H1 (cell line): ENCODE measurements around the gene RSBN1. TPM values are rescaled to one million over a fixed set of nuclear protein-coding genes. Genes with fewer than 3 reads are reported as not detected.

ENCODE experiments used
- CTCF ChIA-PET: fragments of 300-600 bp; sonication (Branson Sonifier 250); formaldehyde crosslinking; loops from one replicate; lab custom pipeline; 2021; ENCODE audit not compliant: partially characterized antibody; lab: Charles Lee
- POLR2A ChIA-PET: fragments of 300-600 bp; sonication (Branson Sonifier 250); formaldehyde crosslinking; loops from one replicate; lab custom pipeline; 2021; ENCODE audit warnings: inconsistent platforms; ENCODE audit not compliant: partially characterized antibody; lab: Charles Lee
- DNase-seq, 2 experiments: peaks; one replicate each; pipeline versions ENCODE4 v3.0.0 to v3.0.0-alpha.2; 2010 to 2022; ENCODE audit warnings: low spot score in 2 of 2, low read depth in 1 of 2, mixed read lengths in 1 of 2
- FAIRE-seq: peaks from 2 replicates; lab custom pipeline; 2011; peaks lifted over from hg19 to GRCh38; lab: Jason Lieb, UNC
- H2AFZ ChIP-seq: 2 replicates; pipeline ENCODE4 v1.8.1; 2012; ENCODE audit warnings: low read length, inconsistent platforms
- H2AK5ac ChIP-seq: 2 replicates; pipeline ENCODE4 v1.6.1; 2013; ENCODE audit warnings: low read depth, low read length
- H2BK120ac ChIP-seq: replicated peaks from 2 replicates; pipeline ENCODE3; 2013; ENCODE audit warnings: low read depth, low read length, inconsistent platforms
- H2BK12ac ChIP-seq: 2 replicates; pipeline ENCODE4 v1.6.1; 2013; ENCODE audit warnings: low read depth, low read length
- H2BK15ac ChIP-seq: 2 replicates; pipeline ENCODE4 v1.6.1; 2013; ENCODE audit warnings: low read length
- H2BK20ac ChIP-seq: 2 replicates; pipeline ENCODE4 v1.6.1; 2013; ENCODE audit warnings: low read length
- H2BK5ac ChIP-seq: 2 replicates; pipeline ENCODE4 v1.6.1; 2013; ENCODE audit warnings: low read depth, low read length
- H3K14ac ChIP-seq: 2 replicates; pipeline ENCODE4 v1.6.1; 2013; ENCODE audit warnings: inconsistent platforms; ENCODE audit not compliant: insufficient read length
- H3K18ac ChIP-seq: 2 replicates; pipeline ENCODE4 v1.6.1; 2013; ENCODE audit warnings: low read length; ENCODE audit errors: extremely low read depth
- H3K23ac ChIP-seq: 2 replicates; pipeline ENCODE4 v1.6.1; 2013; ENCODE audit warnings: inconsistent platforms; ENCODE audit not compliant: insufficient read length
- H3K23me2 ChIP-seq: 2 replicates; pipeline ENCODE4 v1.6.1; 2013; ENCODE audit warnings: low read depth, low read length
- H3K27ac ChIP-seq: 2 replicates; pipeline ENCODE4 v1.6.1; 2011; ENCODE audit warnings: low read depth, low read length, inconsistent platforms
- H3K27me3 ChIP-seq, 4 experiments: replicated peaks in 1 of 4; 1 replicate in 1 of 4; 2 replicates in 3 of 4; pipeline versions ENCODE4 v1.6.1 to v1.8.1; 2011 to 2013; ENCODE audit warnings: low read length in 3 of 4, mild to moderate bottlenecking in 3 of 4, inconsistent platforms in 2 of 4, mixed read lengths in 2 of 4, moderate library complexity in 1 of 4; ENCODE audit not compliant: control insufficient read depth in 3 of 4, insufficient read depth in 3 of 4; ENCODE audit errors: extremely low read depth in 1 of 4
- H3K36me3 ChIP-seq, 4 experiments: 2 replicates each; pipeline versions ENCODE4 v1.6.1 to v1.8.1; 2011 to 2013; ENCODE audit warnings: mild to moderate bottlenecking in 4 of 4, low read length in 3 of 4, moderate library complexity in 2 of 4, control low read depth in 1 of 4, inconsistent platforms in 1 of 4; ENCODE audit not compliant: insufficient read depth in 4 of 4, control insufficient read depth in 2 of 4
- H3K4ac ChIP-seq: replicated peaks from 2 replicates; pipeline ENCODE3; 2013; ENCODE audit warnings: low read length, low read depth, mixed read lengths, inconsistent platforms; ENCODE audit not compliant: insufficient read length
- H3K4me1 ChIP-seq, 4 experiments: replicated peaks in 1 of 4; 1 replicate in 1 of 4; 2 replicates in 3 of 4; pipeline versions ENCODE4 v1.6.1 to v1.8.1; 2011 to 2013; ENCODE audit warnings: low read length in 3 of 4, inconsistent platforms in 2 of 4, mixed read lengths in 1 of 4; ENCODE audit not compliant: insufficient read depth in 4 of 4, control insufficient read depth in 3 of 4
- H3K4me2 ChIP-seq, 2 experiments: 2 replicates each; pipeline versions ENCODE4 v1.6.1 to v1.8.1; 2011 to 2013; ENCODE audit warnings: low read depth in 2 of 2, low read length in 2 of 2, control low read depth in 1 of 2, inconsistent platforms in 1 of 2, mild to moderate bottlenecking in 1 of 2; ENCODE audit not compliant: insufficient read depth in 1 of 2
- H3K4me3 ChIP-seq, 4 experiments: fragments of 200-600, 300-600 bp in 1 of 4; sonication (generic), shearing (Covaris generic), sonication (Bioruptor Twin) in 1 of 4; 2 replicates each; pipeline versions ENCODE4 v1.5.1 to v1.8.1; 2011 to 2016; ENCODE audit warnings: low read length in 4 of 4, low read depth in 3 of 4, control low read depth in 2 of 4, inconsistent platforms in 2 of 4, mild to moderate bottlenecking in 2 of 4, mixed read lengths in 1 of 4, moderate library complexity in 1 of 4; ENCODE audit not compliant: insufficient read depth in 2 of 4; ENCODE audit errors: extremely low read depth in 1 of 4
- H3K56ac ChIP-seq: replicated peaks from 2 replicates; pipeline ENCODE3; 2013; ENCODE audit warnings: low read depth, mild to moderate bottlenecking, mixed read lengths, low read length, inconsistent platforms; ENCODE audit not compliant: insufficient read length
- H3K79me1 ChIP-seq: 2 replicates; pipeline ENCODE4 v1.6.1; 2013; ENCODE audit warnings: low read depth, low read length, control low read depth
- H3K79me2 ChIP-seq, 2 experiments: 2 replicates each; pipeline versions ENCODE4 v1.6.1 to v1.8.1; 2012 to 2013; ENCODE audit warnings: low read length in 2 of 2, mild to moderate bottlenecking in 2 of 2, inconsistent platforms in 1 of 2; ENCODE audit not compliant: insufficient read depth in 2 of 2, control insufficient read depth in 1 of 2
- H3K9ac ChIP-seq, 4 experiments: replicated peaks in 1 of 4; 1 replicate in 1 of 4; 2 replicates in 3 of 4; pipeline versions ENCODE4 v1.6.1 to v1.8.1; 2011 to 2013; ENCODE audit warnings: low read depth in 3 of 4, low read length in 3 of 4, control low read depth in 2 of 4, mild to moderate bottlenecking in 2 of 4, moderate library complexity in 2 of 4, inconsistent platforms in 1 of 4; ENCODE audit errors: extremely low read depth in 1 of 4
- H3K9me3 ChIP-seq, 2 experiments: 2 replicates each; pipeline versions ENCODE4 v1.6.1 to v1.8.1; 2012 to 2013; ENCODE audit warnings: mild to moderate bottlenecking in 2 of 2, moderate library complexity in 2 of 2, control low read depth in 1 of 2, inconsistent platforms in 1 of 2, low read depth in 1 of 2, low read length in 1 of 2, mixed read lengths in 1 of 2; ENCODE audit not compliant: insufficient read depth in 2 of 2
- H4K20me1 ChIP-seq, 2 experiments: replicated peaks in 1 of 2; 2 replicates each; pipeline versions ENCODE3 to v1.8.1; 2011 to 2013; ENCODE audit warnings: inconsistent platforms in 2 of 2, low read length in 2 of 2, mild to moderate bottlenecking in 1 of 2; ENCODE audit not compliant: insufficient read depth in 2 of 2, control insufficient read depth in 1 of 2
- H4K5ac ChIP-seq: 2 replicates; pipeline ENCODE4 v1.6.1; 2013; ENCODE audit warnings: low read length, low read depth, mixed read lengths, inconsistent platforms; ENCODE audit not compliant: insufficient read length
- H4K8ac ChIP-seq: 2 replicates; pipeline ENCODE4 v1.8.0; 2013; ENCODE audit warnings: mild to moderate bottlenecking, moderate library complexity, low read length, inconsistent platforms; ENCODE audit not compliant: insufficient read depth; ENCODE audit errors: extremely low read depth
- H4K91ac ChIP-seq: replicated peaks from 2 replicates; pipeline ENCODE3; 2013; ENCODE audit warnings: low read length, mixed read lengths, inconsistent platforms; ENCODE audit not compliant: insufficient read length
- ATF3 ChIP-seq: IDR thresholded peaks from 2 replicates; pipeline ENCODE4 v1.6.1; 2011; ENCODE audit warnings: low read depth, mild to moderate bottlenecking, low read length; ENCODE audit not compliant: insufficient read depth
- BACH1 ChIP-seq: IDR thresholded peaks from 2 replicates; pipeline ENCODE4 v1.6.1; 2012; ENCODE audit warnings: low read length, improper control_type of control experiment
- BCL11A ChIP-seq, 2 experiments: IDR thresholded peaks; one replicate each; pipeline ENCODE4 v1.6.1; 2011; ENCODE audit warnings: low read depth in 2 of 2, low read length in 2 of 2, mild to moderate bottlenecking in 2 of 2
- BRCA1 ChIP-seq: IDR thresholded peaks from 2 replicates; pipeline ENCODE4 v1.6.1; 2012; ENCODE audit warnings: low read depth, low read length, improper control_type of control experiment
- CBX5 ChIP-seq: fragments of 300-800, 300-1000 bp; sonication (generic); IDR thresholded peaks from 2 replicates; pipeline ENCODE4 v1.7.1; 2016; ENCODE audit warnings: antibody characterized with exemption, low read length, low read depth
- JUN ChIP-seq: IDR thresholded peaks from 2 replicates; pipeline ENCODE4 v1.6.1; 2011; ENCODE audit warnings: low read depth, mild to moderate bottlenecking, improper control_type of control experiment, low read length
- JUND ChIP-seq: IDR thresholded peaks from 2 replicates; pipeline ENCODE4 v1.6.1; 2011; ENCODE audit warnings: mild to moderate bottlenecking, improper control_type of control experiment, low read length
- KDM1A ChIP-seq: fragments of 200-600, 300-600 bp; sonication (generic); IDR thresholded peaks from 2 replicates; pipeline ENCODE4 v1.7.1; 2016; ENCODE audit warnings: mild to moderate bottlenecking, low read length, borderline replicate concordance
- MAFK ChIP-seq: IDR thresholded peaks from 2 replicates; pipeline ENCODE4 v1.6.1; 2012; ENCODE audit warnings: low read depth, mild to moderate bottlenecking, improper control_type of control experiment, low read length
- SP4 ChIP-seq: IDR thresholded peaks from 2 replicates; pipeline ENCODE4 v1.6.1; 2012; ENCODE audit warnings: low read length, inconsistent platforms
- SRF ChIP-seq: IDR thresholded peaks from 2 replicates; pipeline ENCODE4 v1.6.1; 2011; ENCODE audit warnings: mild to moderate bottlenecking, low read depth, low read length, moderate library complexity
- TAF7 ChIP-seq: optimal IDR thresholded peaks from 2 replicates; pipeline ENCODE3; 2011; ENCODE audit warnings: low read depth, mild to moderate bottlenecking, inconsistent platforms, low read length, moderate library complexity, borderline replicate concordance
- TBP ChIP-seq: IDR thresholded peaks from 2 replicates; pipeline ENCODE4 v1.6.1; 2011; ENCODE audit warnings: low read depth, low read length, improper control_type of control experiment
- WGBS, 2 experiments: shearing (Covaris generic) in 1 of 2; methylation state at CpG; one replicate each; pipeline versions ENCODE4 v1.1.6 to v1.1.7; 2013 to 2015; ENCODE audit warnings: low lambda C conversion rate in 2 of 2, mixed read lengths in 2 of 2, inconsistent platforms in 1 of 2, low coverage in 1 of 2, missing lambda C conversion rate in 1 of 2; ENCODE audit not compliant: insufficient replicate concordance in 2 of 2, insufficient coverage in 1 of 2, insufficient read length in 1 of 2; ENCODE audit errors: extremely low coverage in 1 of 2, missing lambda C conversion rate in 1 of 2; 5-methylcytosine and 5-hydroxymethylcytosine counted together
- polyA plus RNA-seq, 7 experiments: library from polyadenylated mRNA; depleted of rRNA in 3 of 7; stranded (reverse) in 5 of 7; unstranded in 2 of 7; fragments of >200 nt in 5 of 7; fragments of 200-250 nt in 2 of 7; gene quantifications; 1 replicate in 5 of 7; 2 replicates in 1 of 7; 4 replicates in 1 of 7; pipeline versions ENCODE4 v1.2.1 to v1.2.3, GENCODE V29; 2011 to 2013; ENCODE audit warnings: missing spikeins in 2 of 7, mixed read lengths in 2 of 7
- total RNA-seq: library from RNA; stranded (reverse); fragmentation: NEBNext Ultra II Directional; extraction: Animal tissue kit (Norgen Biotek cat#: 25700); gene quantifications from 2 replicates; pipeline ENCODE4 v1.2.1, GENCODE V29; 2021
- TF ChIP-seq, protein P1 (sequence below): IDR thresholded peaks from 2 replicates; pipeline ENCODE4 v1.6.1; 2011; ENCODE audit warnings: low read length, improper control_type of control experiment

The RSBN1 gene
- total and polyA plus RNA-seq, 2 of the 8 experiments (the other 6 are each of a cell fraction or from before 2014, with no cell fraction given), result 4.2 to 17.6 TPM

DNA sequence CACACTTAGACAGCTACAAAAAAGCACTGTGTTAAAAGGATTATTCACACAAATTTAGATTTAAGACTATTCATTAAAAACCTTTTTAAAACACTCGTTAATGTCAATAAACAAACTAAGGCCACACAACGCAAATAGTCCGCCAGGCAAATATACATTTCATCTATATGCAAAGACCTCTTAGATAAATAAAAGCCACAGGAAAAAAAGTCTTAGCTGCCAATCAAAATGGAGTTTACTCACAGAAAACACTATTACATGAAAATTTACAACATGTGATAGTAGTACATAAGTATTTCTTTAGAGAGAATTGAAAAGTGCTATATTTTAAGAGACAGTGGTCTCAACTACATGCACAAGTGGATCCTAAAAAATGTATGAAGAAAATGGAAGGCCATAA, 50.3 kb downstream of the RSBN1 start:
- Histone ChIP-seq H2BK15ac (no peak overlapping the region), H3K4me3 (no peak overlapping the region), H4K20me1 (no peaks in the 10 kb centered on the region), H2BK12ac (no peak overlapping the region), H4K8ac (no peak overlapping the region), H3K23ac (no peak overlapping the region), H2BK20ac (no peak overlapping the region), H4K91ac (no peak overlapping the region), H3K18ac (no peak overlapping the region), H3K79me1 (no peaks in the 10 kb centered on the region), H3K36me3 (peaks cover 0 to 15% (median 6%) of the 10 kb centered on the region in 4 experiments; a peak in 6 of 8 replicates), H3K4me2 (no peak overlapping the region), H3K23me2 (peaks cover 7% of the 10 kb centered on the region), H2BK5ac (no peak overlapping the region), H3K9me3 (no peaks in the 10 kb centered on the region), H3K56ac (no peak overlapping the region), H3K14ac (no peak overlapping the region), H3K9ac (no peak overlapping the region), H2AFZ (no peak overlapping the region), H2AK5ac (no peak overlapping the region), H3K27ac (no peak overlapping the region), H3K27me3 (peaks cover 0 to 1% (median 0%) of the 10 kb centered on the region in 4 experiments; a peak in 1 of 7 replicates), H3K4me1 (peaks cover 0 to 9% (median 0%) of the 10 kb centered on the region in 4 experiments; a peak in 3 of 7 replicates), H4K5ac (no peak overlapping the region), H3K4ac (no peak overlapping the region), H3K79me2 (peaks cover 0 to 7% of the 10 kb centered on the region in 2 experiments; a peak in 2 of 4 replicates), H2BK120ac (no peak overlapping the region)
- CTCF ChIA-PET, result no interaction called here
- POLR2A ChIA-PET, result no interaction called here
- 88% methylated on average over 3 of the region's 3 CpGs; no CpG with 5 or more reads in 1 of the 2 experiments for WGBS, 2 experiments
- DNase-seq (no peak), FAIRE-seq (no peak)
- TF ChIP-seq SP4, result no peak
- no peak for TF ChIP-seq BCL11A (IDR thresholded peaks at IDR 0.05; ENCODE audit: low read depth in 2 of 2, low read length in 2 of 2)
- no peak for TF ChIP-seq BRCA1
- no peak for TF ChIP-seq ATF3
- TF ChIP-seq TAF7, result no peak
- TF ChIP-seq, protein P1, sequence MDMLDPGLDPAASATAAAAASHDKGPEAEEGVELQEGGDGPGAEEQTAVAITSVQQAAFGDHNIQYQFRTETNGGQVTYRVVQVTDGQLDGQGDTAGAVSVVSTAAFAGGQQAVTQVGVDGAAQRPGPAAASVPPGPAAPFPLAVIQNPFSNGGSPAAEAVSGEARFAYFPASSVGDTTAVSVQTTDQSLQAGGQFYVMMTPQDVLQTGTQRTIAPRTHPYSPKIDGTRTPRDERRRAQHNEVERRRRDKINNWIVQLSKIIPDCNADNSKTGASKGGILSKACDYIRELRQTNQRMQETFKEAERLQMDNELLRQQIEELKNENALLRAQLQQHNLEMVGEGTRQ, result no peak
- TF ChIP-seq BACH1, result no peak
- no peak for TF ChIP-seq KDM1A
- TF ChIP-seq CBX5, result no peak
- TF ChIP-seq TBP, result no peak
- no peak for TF ChIP-seq SRF
- TF ChIP-seq MAFK, result no peak
- TF ChIP-seq JUND, result no peak
- TF ChIP-seq JUN, result no peak
